GM23248 (cell line): Measurements from ENCODE around the gene STK40.

Source experiments
- EZH2 ChIP-seq: fragments of 200-600 bp; sonication (generic); IDR thresholded peaks from 2 replicates; pipeline ENCODE4 v1.6.1; 2018; ENCODE audit warnings: antibody characterized with exemption, mild to moderate bottlenecking; ENCODE audit not compliant: insufficient read depth, poor library complexity, severe bottlenecking
- EZH2phosphoT487 ChIP-seq: fragments of 200-600 bp; sonication (generic); IDR thresholded peaks from 2 replicates; pipeline ENCODE4 v1.6.1; 2018; ENCODE audit warnings: antibody characterized with exemption, moderate library complexity, mild to moderate bottlenecking, low read depth; ENCODE audit not compliant: insufficient read depth

GRCh38 chr1:36342426-36343185 is 43.1 kb downstream of the STK40 start:
- TF ChIP-seq EZH2 (no peak), EZH2phosphoT487 (no peak)
